HepG2 (cell line): ENCODE results near the gene PODN. TPM values are rescaled to one million over a fixed set of nuclear protein-coding genes. Genes with fewer than 3 reads are reported as not detected.

Experiments
- ATAC-seq: fragments of 200-7000 bp; cut with Tn5 transposase; 3 replicates; pipeline ENCODE4 v1.9.1; 2020; ENCODE audit warnings: mild to moderate bottlenecking, moderate library complexity
- BruUV-seq: library from RNA; stranded (reverse); fragments of 400-500 nt; replicated peaks from 2 replicates; lab custom pipeline; 2021; lab: Mats Ljungman, UMichigan
- CTCF ChIA-PET: fragments of 300-600 bp; formaldehyde crosslinking; extraction: SDS; loops from one replicate; lab custom pipeline; 2021; ENCODE audit warnings: low total read pairs, inconsistent platforms, low intra/inter-chr PET ratio; lab: Yijun Ruan, JAX
- POLR2A ChIA-PET: fragments of 350-600 bp; sonication (Branson Sonifier 250); formaldehyde crosslinking; loops from one replicate; lab custom pipeline; 2020; ENCODE audit warnings: antibody characterized with exemption, inconsistent platforms; lab: Yijun Ruan, JAX
- DNase-seq: peaks from one replicate; pipeline ENCODE4 v3.0.0-alpha.2; 2015; ENCODE audit warnings: low spot score
- FAIRE-seq: peaks from 3 replicates; lab custom pipeline; 2011; peaks lifted over from hg19 to GRCh38; lab: Jason Lieb, UNC
- H2AFZ ChIP-seq: one replicate; pipeline ENCODE4 v1.6.1; 2011; ENCODE audit warnings: low read length, inconsistent platforms
- H3K27ac ChIP-seq: fragments of 300-600 bp; 3 replicates; pipeline ENCODE4 v1.8.0; 2011; ENCODE audit warnings: mixed run types, mild to moderate bottlenecking, mixed read lengths, low read length, inconsistent platforms; ENCODE audit not compliant: insufficient read depth; ENCODE audit errors: extremely low read length
- H3K27me3 ChIP-seq, 2 experiments: fragments of 200-600 bp in 1 of 2; 2 replicates in 1 of 2; 3 replicates in 1 of 2; pipeline versions ENCODE4 v1.6.0 to v1.8.0; 2011; ENCODE audit warnings: low read length in 2 of 2, mild to moderate bottlenecking in 2 of 2, moderate library complexity in 2 of 2, inconsistent platforms in 1 of 2; ENCODE audit not compliant: insufficient read depth in 2 of 2, control insufficient read depth in 1 of 2
- H3K36me3 ChIP-seq, 2 experiments: fragments of 200-600 bp in 1 of 2; replicated peaks in 1 of 2; 2 replicates in 1 of 2; 3 replicates in 1 of 2; pipeline versions ENCODE4 v1.5.1 to v1.8.0; 2011; ENCODE audit warnings: low read length in 2 of 2, inconsistent platforms in 1 of 2; ENCODE audit not compliant: insufficient read depth in 2 of 2, control insufficient read depth in 1 of 2
- H3K4me1 ChIP-seq: 2 replicates; pipeline ENCODE4 v1.5.1; 2012; ENCODE audit warnings: low read length, inconsistent platforms; ENCODE audit not compliant: insufficient read depth
- H3K4me2 ChIP-seq: 2 replicates; pipeline ENCODE4 v1.6.0; 2011; ENCODE audit warnings: low read depth, low read length, inconsistent platforms
- H3K4me3 ChIP-seq, 3 experiments: fragments of 200-600 bp in 1 of 3; sonication (generic), shearing (Covaris generic) in 1 of 3; replicated peaks in 1 of 3; 2 replicates each; pipeline ENCODE4 v1.5.1; 2011 to 2016; ENCODE audit warnings: low read length in 3 of 3, inconsistent platforms in 2 of 3, low read depth in 2 of 3, mild to moderate bottlenecking in 2 of 3, control low read depth in 1 of 3, mixed read lengths in 1 of 3; ENCODE audit not compliant: insufficient read depth in 1 of 3
- H3K79me2 ChIP-seq: one replicate; pipeline ENCODE4 v1.6.1; 2011; ENCODE audit warnings: low read length, inconsistent platforms; ENCODE audit not compliant: insufficient read depth
- H3K9ac ChIP-seq: 2 replicates; pipeline ENCODE4 v1.6.0; 2011; ENCODE audit warnings: mild to moderate bottlenecking, low read depth, low read length, inconsistent platforms; ENCODE audit not compliant: insufficient read depth
- H3K9me3 ChIP-seq: 2 replicates; pipeline ENCODE4 v1.5.1; 2012; ENCODE audit warnings: mild to moderate bottlenecking, low read length
- H4K20me1 ChIP-seq: 2 replicates; pipeline ENCODE4 v1.6.0; 2011; ENCODE audit warnings: inconsistent platforms, mild to moderate bottlenecking, low read length, moderate library complexity; ENCODE audit not compliant: insufficient read depth
- HNRNPL ChIP-seq: fragments of 200-400 bp; formaldehyde crosslinking; IDR thresholded peaks from 2 replicates; pipeline ENCODE4 v1.6.1; 2017; ENCODE audit warnings: mild to moderate bottlenecking, low read depth, low read length
- HOXD1 ChIP-seq: sonication (generic); formaldehyde crosslinking; IDR thresholded peaks from 2 replicates; pipeline ENCODE4 v1.5.0; 2020; ENCODE audit warnings: missing genetic modification reagents
- RNF2 ChIP-seq: fragments of 450-650 bp; conservative IDR thresholded peaks from 2 replicates; pipeline ENCODE4 v1.6.1; 2016; ENCODE audit warnings: low read depth
- THRA ChIP-seq: sonication (generic); formaldehyde crosslinking; IDR thresholded peaks from 2 replicates; pipeline ENCODE4 v1.4.0; 2020; ENCODE audit warnings: missing genetic modification reagents, borderline replicate concordance
- U2AF1 ChIP-seq: fragments of 200-400 bp; formaldehyde crosslinking; optimal IDR thresholded peaks from 2 replicates; pipeline ENCODE3; 2017; ENCODE audit warnings: mild to moderate bottlenecking, low read depth, low read length
- ZNF781 ChIP-seq: sonication (generic); formaldehyde crosslinking; IDR thresholded peaks from 2 replicates; pipeline ENCODE4 v1.5.1; 2020; ENCODE audit warnings: borderline replicate concordance, mild to moderate bottlenecking, missing genetic modification reagents; ENCODE audit errors: not compliant biosample characterization
- WGBS: methylation state at CpG from one replicate; pipeline ENCODE4 v1.1.6; 2017; ENCODE audit warnings: low lambda C conversion rate; 5-methylcytosine and 5-hydroxymethylcytosine counted together
- in situ Hi-C: cut with HindIII; loops from 2 replicates; pipeline ENCODE4 v1.10.0; 2017; ENCODE audit warnings: low pct_unique_long_range_greater_than_20kb; ENCODE audit not compliant: extremely low pct_ligation_motif_present
- intact Hi-C: fragments of 100-400 bp; cut with micrococcal nuclease; formaldehyde crosslinking; loops from one replicate; pipeline ENCODE4 v1.10.0; 2022; ENCODE audit not compliant: unreplicated experiment
- polyA plus RNA-seq, 8 experiments: library from polyadenylated mRNA; depleted of rRNA in 3 of 8; stranded (reverse) in 7 of 8; unstranded in 1 of 8; fragments of >200 nt; fragmentation: Illumina TruSeq in 4 of 8; extraction: Trizol in 4 of 8; gene quantifications; 2 replicates each; pipeline versions ENCODE4 v1.2.1 to v1.2.3, GENCODE V29; 2011 to 2016; ENCODE audit warnings: low read depth in 4 of 8, missing spikeins in 1 of 8, mixed read lengths in 1 of 8; ENCODE audit not compliant: insufficient read depth in 1 of 8
- total RNA-seq, 5 experiments: library from RNA; depleted of rRNA; stranded (reverse); fragments of >200 nt; fragmentation: Illumina TruSeq; extraction: Trizol; gene quantifications; 2 replicates each; pipeline ENCODE4 v1.2.3, GENCODE V29; 2016; ENCODE audit warnings: low read depth in 1 of 5

Gene PODN
- total and polyA plus RNA-seq, 2 of the 13 experiments (the other 11 are each of a cell fraction or from before 2014, with no cell fraction given): 0.13 TPM; not detected in 1

- TF ChIP-seq THRA (CRISPR knock-in tag) (no peak), U2AF1 (no peak), RNF2 (no peak), ZNF781 (CRISPR knock-in tag) (no peak)
- TF ChIP-seq, all 625 proteins: peak for 0
Measured at GRCh38 chr1:53116933-53117600, 55.1 kb downstream of the PODN start (continued).

- H3K36me3 ChIP-seq: no peaks in the 10 kb centered on the region
- no peak for DNase-seq
- POLR2A ChIA-PET: no interaction called here
- no peak overlapping the region for H3K4me3 ChIP-seq
- CTCF ChIA-PET: no interaction called here
- H3K27ac ChIP-seq: no peak overlapping the region
- no peak for FAIRE-seq
- intact Hi-C loops: no loop called here
- no peaks in the 10 kb centered on the region for H3K9me3 ChIP-seq
- peaks cover 10 to 50% of the 10 kb centered on the region in 2 experiments for H3K27me3 ChIP-seq
- no peaks in the 10 kb centered on the region for H4K20me1 ChIP-seq
- TF ChIP-seq HOXD1 (CRISPR knock-in tag) (no peak), HNRNPL (0 out of 2 replicates have a peak, but pooled peaks have one; percentile 28)
- TF ChIP-seq, all 625 proteins: peak for 1
- Histone ChIP-seq H3K79me2 (no peaks in the 10 kb centered on the region), H3K4me1 (peaks cover 87% of the 10 kb centered on the region), H2AFZ (no peak overlapping the region), H3K9ac (no peak overlapping the region), H3K4me2 (no peak overlapping the region)
- no peak for ATAC-seq
- in situ Hi-C loops: no loop called here
- WGBS: 72% methylated on average over 8 of the region's 9 CpGs
- no TSS peak for BruUV-seq
Measured at GRCh38 chr1:53117836-53118235, 55.8 kb downstream of the PODN start.
